Activated T-cell treated with anti-CD3 and anti-CD28 coated beads for 48 hours (primary cell): ENCODE data around the gene TTC23L.
"Not testable (repeated sequence)": the region's sequence is repeated elsewhere in the genome, so short reads cannot be mapped to it uniquely, and the experiment has no call there.

Experiments
- DNase-seq: peaks from one replicate; pipeline ENCODE4 v3.0.0-alpha.2; 2020; ENCODE audit warnings: low read depth

The TTC23L gene

DNA sequence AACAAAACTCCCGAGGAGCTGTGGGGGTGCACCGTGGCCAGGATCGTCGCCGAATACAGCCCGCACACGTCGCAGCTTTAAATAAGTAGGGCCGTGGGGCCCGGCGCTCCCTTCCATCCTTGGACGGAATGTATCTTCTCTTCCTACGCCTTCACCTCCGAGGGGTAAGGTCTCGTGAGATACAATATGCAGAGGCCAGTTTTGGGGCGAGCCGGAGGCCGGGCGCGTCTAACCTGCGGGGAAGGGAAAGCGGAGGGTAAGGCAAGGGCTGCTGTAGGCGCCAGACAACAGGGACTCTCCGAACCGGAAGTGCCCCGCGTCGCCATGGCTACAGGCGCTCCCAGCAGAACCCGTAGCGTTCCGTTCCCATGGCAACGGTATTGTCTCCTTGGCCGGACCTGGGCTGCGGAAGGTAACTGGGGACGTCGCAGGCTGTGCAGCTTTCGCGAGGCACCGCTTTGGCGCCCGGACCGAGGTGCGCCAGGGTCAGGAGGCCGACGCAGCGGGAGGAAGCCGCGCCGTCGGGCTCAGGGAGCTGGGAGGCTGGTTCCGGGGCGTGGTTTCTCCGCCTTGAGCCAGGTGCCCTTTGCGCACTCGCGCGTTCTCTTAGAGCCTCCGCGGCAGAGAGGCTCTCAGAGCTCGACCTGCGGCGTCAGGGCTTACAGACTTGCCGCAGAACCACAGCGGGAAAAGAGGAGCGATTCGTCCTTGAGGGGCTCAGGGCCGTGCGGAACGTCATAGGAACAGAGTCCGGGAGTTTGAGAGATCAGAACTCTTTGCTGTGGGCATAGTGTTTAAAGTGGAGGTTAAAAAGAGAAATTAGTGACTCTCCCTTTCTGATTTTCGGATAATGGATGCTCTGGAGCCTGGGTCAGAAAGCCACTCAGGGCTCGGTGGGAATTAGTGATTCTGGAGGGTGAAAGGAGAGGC is at the start of gene TTC23L:
Gene TTC23L, plus strand, starts transcription at position 380 of the 930 bp plus-strand sequence. CDS start 1,508 bp downstream, outside the sequence.
- peak; percentile 82 for DNase-seq

- DNase-seq = no peak
Observed at GRCh38 chr5:34789639-34790038, 49.3 kb upstream of the TTC23L start.

GRCh38 chr5:34790069-34790468 is 48.9 kb upstream of the TTC23L start:
- DNase-seq = no peak

DNA sequence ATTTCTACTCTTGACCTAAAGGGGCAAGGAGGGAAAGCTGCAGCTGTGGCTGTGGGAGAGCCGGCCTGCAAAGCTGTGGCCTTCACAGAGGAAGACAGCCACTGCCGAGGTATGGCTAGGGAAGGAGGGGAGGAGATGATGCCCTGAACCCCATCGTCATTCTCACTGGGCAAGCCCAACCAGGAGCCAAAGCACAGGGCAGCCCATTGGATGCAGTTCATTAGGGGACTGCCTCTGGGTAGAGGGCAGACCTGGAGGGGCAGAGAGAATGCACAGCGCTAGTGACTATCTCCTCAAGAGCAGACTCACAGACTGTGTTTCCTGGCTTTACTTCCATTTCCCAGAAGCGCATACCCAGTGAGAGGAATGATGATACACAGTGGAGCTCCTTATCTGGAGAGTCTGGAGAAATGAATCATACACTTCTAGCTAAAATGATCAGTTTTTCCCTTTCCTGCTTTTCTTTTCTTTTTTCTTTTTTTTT is 47.2 kb upstream of the TTC23L start:
- DNase-seq = no peak

DNA sequence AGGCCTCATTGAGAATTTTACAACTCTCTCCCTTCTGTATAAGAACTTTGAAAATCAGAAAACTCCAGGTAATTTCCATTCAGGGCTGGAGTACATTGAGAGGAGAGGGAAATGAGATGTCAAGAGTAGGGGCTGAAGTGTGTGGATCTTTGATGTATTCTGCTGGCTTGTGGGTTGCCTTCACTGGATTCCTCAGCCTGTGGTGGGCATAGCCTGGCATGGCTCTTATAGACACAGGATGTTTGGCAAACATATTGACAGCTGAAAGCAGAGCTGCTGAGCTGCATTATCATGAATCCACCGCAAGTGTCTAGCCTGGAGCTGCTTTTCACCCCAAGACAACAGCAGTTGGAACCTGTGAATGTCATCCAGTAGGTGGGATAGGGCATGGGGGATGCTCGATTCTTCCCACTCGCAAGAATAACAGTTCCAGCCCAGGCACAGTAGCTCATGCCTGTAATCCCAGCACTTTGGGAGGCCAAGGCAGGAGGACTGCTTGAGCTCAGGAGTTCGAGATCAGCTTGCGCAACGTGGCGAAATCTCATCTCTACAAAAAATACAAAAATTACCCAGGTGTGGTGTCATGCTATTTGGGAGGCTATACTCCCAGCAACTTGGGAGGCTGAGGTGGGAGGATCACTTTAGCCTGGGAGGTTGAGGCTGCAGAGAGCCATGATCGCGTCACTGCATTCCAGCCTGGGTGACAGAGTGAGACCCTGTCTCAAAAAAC is 36.0 kb upstream of the TTC23L start:
- no peak for DNase-seq

- no peak for DNase-seq
Observed at GRCh38 chr5:34803974-34804732, 34.8 kb upstream of the TTC23L start.

- no peak for DNase-seq
Observed at GRCh38 chr5:34804913-34805312, 34.1 kb upstream of the TTC23L start.

DNA sequence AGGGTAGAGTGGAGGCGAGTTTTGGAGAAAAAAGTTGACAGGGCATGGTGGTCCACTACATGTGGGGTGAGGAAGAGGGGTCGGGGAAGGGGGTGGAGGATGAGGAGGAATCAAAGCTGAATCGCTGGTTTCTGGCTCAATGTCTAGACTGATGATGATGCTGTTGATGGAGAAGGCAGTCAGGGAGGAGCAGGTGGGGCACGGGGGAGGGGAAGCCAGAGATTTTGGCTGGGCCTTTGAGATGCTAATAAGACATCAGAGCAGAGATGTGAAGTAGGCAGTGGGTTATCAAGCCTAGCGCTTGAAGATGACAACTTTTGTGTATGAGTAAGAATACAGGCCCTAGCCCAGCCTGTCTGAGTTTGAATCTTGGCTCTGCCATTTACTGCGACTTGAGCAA is 32.4 kb upstream of the TTC23L start:
- no peak for DNase-seq

DNA sequence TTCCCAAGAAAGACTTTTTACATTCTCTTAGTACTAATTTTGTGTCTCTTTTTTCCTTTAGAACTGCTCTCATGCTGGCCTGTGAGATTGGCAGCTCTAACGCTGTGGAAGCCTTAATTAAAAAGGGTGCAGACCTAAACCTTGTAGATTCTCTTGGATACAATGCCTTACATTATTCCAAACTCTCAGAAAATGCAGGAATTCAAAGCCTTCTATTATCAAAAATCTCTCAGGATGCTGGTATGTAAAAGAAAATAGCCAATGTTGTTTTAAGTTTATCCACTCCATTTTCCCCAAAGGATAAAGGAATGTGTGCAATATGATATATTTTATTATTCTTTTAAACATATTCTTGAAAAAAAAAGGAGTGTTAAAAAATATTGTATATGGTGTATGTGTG is 27.3 kb upstream of the TTC23L start:
- no peak for DNase-seq

- no peak for DNase-seq
Observed at GRCh38 chr5:34813509-34813908, 25.5 kb upstream of the TTC23L start.

- no peak for DNase-seq
Observed at GRCh38 chr5:34817558-34818351, 21.2 kb upstream of the TTC23L start.

GRCh38 chr5:34818717-34819116 is 20.2 kb upstream of the TTC23L start:
- no peak for DNase-seq

GRCh38 chr5:34820593-34820992 is 18.4 kb upstream of the TTC23L start:
- DNase-seq = no peak

DNA sequence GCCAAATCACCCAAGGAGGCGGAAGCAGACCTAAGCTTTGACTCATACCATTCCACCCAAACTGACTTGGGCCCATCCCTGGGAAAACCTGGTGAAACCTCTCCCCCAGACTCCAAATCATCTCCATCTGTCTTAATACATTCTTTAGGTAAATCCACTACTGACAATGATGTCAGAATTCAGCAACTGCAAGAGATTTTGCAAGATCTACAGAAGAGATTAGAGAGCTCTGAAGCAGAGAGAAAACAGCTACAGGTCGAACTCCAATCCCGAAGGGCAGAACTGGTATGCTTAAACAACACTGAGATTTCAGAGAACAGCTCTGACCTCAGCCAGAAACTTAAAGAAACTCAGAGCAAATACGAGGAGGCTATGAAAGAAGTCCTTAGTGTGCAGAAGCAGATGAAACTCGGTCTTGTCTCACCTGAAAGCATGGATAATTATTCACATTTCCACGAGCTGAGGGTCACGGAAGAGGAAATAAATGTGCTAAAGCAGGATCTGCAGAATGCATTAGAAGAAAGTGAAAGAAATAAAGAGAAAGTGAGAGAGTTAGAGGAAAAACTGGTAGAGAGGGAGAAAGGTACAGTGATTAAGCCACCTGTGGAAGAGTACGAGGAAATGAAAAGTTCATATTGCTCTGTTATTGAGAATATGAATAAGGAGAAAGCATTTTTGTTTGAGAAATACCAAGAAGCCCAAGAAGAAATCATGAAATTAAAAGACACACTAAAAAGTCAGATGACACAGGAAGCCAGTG is 15.8 kb upstream of the TTC23L start:
- no peak for DNase-seq

GRCh38 chr5:34826347-34826746 is 12.6 kb upstream of the TTC23L start:
- DNase-seq = no peak

GRCh38 chr5:34827588-34828506 is 11.1 kb upstream of the TTC23L start:
- DNase-seq = no peak

DNA sequence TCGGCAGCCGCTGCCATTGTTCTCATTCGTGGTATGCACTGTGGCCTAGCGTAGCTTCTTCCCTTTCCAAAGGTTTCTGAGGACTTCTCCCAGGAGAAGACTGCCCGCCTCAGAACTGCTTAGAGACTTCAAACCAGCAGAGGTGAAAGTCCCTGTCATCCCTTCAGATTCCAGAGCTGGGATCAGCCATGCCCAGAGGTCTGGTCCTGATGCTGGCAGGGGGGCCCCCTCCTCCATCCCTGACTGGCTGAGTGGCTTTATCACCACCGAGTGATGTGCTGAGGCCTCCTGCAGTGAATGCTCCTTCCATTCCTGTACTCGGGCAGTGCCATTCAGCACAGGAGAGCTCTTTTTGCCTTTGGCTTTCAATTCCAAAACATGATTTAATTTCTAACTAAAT is 8.1 kb upstream of the TTC23L start:
- not testable (repeated sequence) for DNase-seq

- DNase-seq = no peak
Observed at GRCh38 chr5:34831303-34831702, 7.7 kb upstream of the TTC23L start.

DNA sequence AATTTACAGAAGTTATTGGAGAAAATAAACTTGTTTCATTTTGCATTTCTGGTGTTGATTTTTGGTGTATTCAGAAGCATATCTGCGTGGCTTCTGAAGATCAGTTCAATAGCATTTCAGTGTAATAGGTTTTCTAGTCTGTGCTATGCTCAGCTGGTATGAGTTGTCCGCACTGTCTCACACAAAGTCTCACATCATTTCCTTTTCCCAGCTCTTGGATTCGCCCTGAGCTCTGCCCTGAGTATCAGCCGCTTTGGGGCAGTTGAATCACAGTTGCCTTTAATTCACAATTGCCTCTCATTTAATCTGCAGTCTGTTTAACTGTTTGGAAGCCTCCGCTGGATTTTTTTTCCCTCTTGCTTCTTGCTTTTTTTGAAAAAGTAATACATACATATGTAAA is 6.4 kb upstream of the TTC23L start:
- no peak for DNase-seq

- DNase-seq = no peak
Observed at GRCh38 chr5:34833090-34833489, 5.9 kb upstream of the TTC23L start.
